Amniotic epithelial cell (primary cell): Measurements from ENCODE around the gene NXPE4.
A peak's percentile ranks its signal among the peaks of the same experiment; 100 is the strongest.
"Not testable (repeated sequence)": the region's sequence is repeated elsewhere in the genome, so short reads cannot be mapped to it uniquely, and the experiment has no call there.

Experiments
- DNase-seq: peaks from one replicate; pipeline ENCODE4 v3.0.0-alpha.2; 2010; ENCODE audit warnings: low read depth

NXPE4 gene

GRCh38 chr11:114610550-114610949, 15.0 kb upstream of the NXPE4 start:
- DNase-seq = no peak

GRCh38 chr11:114609429-114609828, 13.8 kb upstream of the NXPE4 start:
- no peak for DNase-seq

GRCh38 chr11:114608605-114609004, 13.0 kb upstream of the NXPE4 start:
- DNase-seq = not testable (repeated sequence)

- no peak for DNase-seq
Measured at GRCh38 chr11:114607753-114608459, 12.3 kb upstream of the NXPE4 start.

GRCh38 chr11:114606802-114607075, 11.2 kb upstream of the NXPE4 start:
- DNase-seq = not testable (repeated sequence)

GRCh38 chr11:114606003-114606801, 10.6 kb upstream of the NXPE4 start:
- peak; percentile 19 for DNase-seq

- no peak for DNase-seq
Measured at GRCh38 chr11:114605370-114605769, 9.8 kb upstream of the NXPE4 start.

- DNase-seq = no peak
Measured at GRCh38 chr11:114604886-114605285, 9.3 kb upstream of the NXPE4 start.

- no peak for DNase-seq
Measured at GRCh38 chr11:114604179-114604813, 8.7 kb upstream of the NXPE4 start.

- not testable (repeated sequence) for DNase-seq
Measured at GRCh38 chr11:114603151-114603550, 7.6 kb upstream of the NXPE4 start.

- no peak for DNase-seq
Measured at GRCh38 chr11:114598461-114598860, 2.9 kb upstream of the NXPE4 start.

- DNase-seq = no peak
Measured at GRCh38 chr11:114596175-114596919, 761 bp upstream of the NXPE4 start.

GRCh38 chr11:114594703-114595102, 883 bp downstream of the NXPE4 start:
- no peak for DNase-seq

GRCh38 chr11:114587398-114587953, 8.1 kb downstream of the NXPE4 start:
- DNase-seq = no peak

GRCh38 chr11:114586797-114587196, 8.8 kb downstream of the NXPE4 start:
- DNase-seq = no peak

GRCh38 chr11:114571712-114572111, 23.9 kb downstream of the NXPE4 start:
- DNase-seq = no peak

GRCh38 chr11:114569801-114570200, 25.8 kb downstream of the NXPE4 start:
- no peak for DNase-seq

- no peak for DNase-seq
Measured at GRCh38 chr11:114566276-114566675, 29.3 kb downstream of the NXPE4 start.

GRCh38 chr11:114564831-114565230, 30.8 kb downstream of the NXPE4 start:
- DNase-seq = no peak

GRCh38 chr11:114563077-114563476, 32.5 kb downstream of the NXPE4 start:
- DNase-seq = peak; percentile 87

- peak; percentile 98 for DNase-seq
Measured at GRCh38 chr11:114562166-114562916, 33.2 kb downstream of the NXPE4 start.
